Regular cardiac myocyte (primary cell): ENCODE measurements around the gene TCP11X2. TPM values are rescaled to one million over a fixed set of nuclear protein-coding genes. Genes with fewer than 3 reads are reported as not detected.

Source experiments
- total RNA-seq: library from RNA; depleted of rRNA; stranded (reverse); fragments of >200 nt; gene quantifications from 2 replicates; pipeline ENCODE4 v1.2.3, GENCODE V29; 2014

Gene TCP11X2
- not detected in 2 replicates for total RNA-seq

DNA sequence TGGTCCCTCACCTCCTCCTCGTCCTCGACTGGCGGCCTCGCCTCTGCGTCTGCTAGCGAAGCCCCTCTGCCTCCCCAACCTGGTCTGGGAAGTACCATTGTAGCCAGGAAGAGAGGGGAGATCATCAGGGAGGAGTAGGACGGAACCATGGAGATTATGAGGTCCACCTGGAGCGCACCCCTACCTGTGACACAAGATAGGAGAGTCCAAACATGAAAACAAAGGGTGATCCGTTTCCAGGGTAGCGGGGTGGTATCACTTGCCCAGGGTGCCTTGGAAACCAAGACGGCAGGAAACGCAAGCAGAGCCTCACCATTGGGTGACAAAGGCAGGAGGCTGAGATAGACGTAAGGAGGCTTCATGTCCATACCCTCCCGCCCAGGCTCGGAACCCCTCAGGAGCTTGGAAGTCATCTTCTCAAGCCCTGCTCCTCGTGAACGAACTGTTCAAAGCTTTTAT lies at the start of gene TCP11X2:
Gene TCP11X2, minus strand, starts transcription at position 51 of the 459 bp plus-strand sequence.

GRCh38 chrX:102515975-102516941 lies 44.6 kb upstream of the TCP11X2 start, which contains the start of gene TMSB15A:
Gene TMSB15A (minus strand): TSS chrX:102516739.

DNA sequence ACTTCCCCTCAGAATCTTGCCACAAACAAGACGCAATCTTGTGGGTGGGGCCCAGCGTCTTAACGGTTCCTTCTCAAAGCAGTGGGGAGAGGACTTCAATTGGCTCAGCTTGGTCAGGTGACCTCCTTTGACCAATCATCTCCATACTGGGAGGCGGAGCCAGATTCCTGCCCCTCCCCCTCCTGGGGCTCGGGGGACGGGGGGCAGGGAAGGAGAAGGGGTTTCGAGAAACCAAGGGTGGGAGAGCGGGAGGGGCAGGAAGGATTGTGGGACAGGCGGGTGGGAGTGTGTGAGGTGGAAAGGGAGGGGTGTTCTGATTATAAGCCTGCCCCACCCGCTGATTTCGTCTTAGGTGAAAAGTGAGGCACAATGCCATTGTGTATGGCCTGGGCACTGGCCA lies 31.7 kb downstream of the TCP11X2 start, which contains the start of gene NXF2B:
Gene NXF2B, minus strand, starts transcription at position 101 of the 400 bp plus-strand sequence. CDS start 59,972 bp downstream, outside the sequence.

Other genes starting within 250 kb of the TCP11X2 start
- not detected in 2 replicates for gene NXF2, start 224.6 kb downstream of the TCP11X2 start, total RNA-seq
- gene NXF2B, start 31.8 kb downstream of the TCP11X2 start, total RNA-seq, result not detected in 2 replicates
- gene TMSB15A, start 44.9 kb upstream of the TCP11X2 start, total RNA-seq, result 2.5 and 5.9 TPM in 2 replicates
- gene ARMCX5, start 127.7 kb upstream of the TCP11X2 start, total RNA-seq, result 11.5 and 17.5 TPM in 2 replicates
- gene GPRASP1, start 179.7 kb upstream of the TCP11X2 start, total RNA-seq, result 1.5 and 7.3 TPM in 2 replicates
- gene GPRASP2, start 240.6 kb upstream of the TCP11X2 start, total RNA-seq, result 29.3 and 31.8 TPM in 2 replicates
- 5.0 and 5.9 TPM in 2 replicates for gene GPRASP3, start 248.9 kb upstream of the TCP11X2 start, total RNA-seq